Thymus (tissue), 11 donors: ENCODE data around the gene LINC00237. TPM values are rescaled to one million over a fixed set of nuclear protein-coding genes. Genes with fewer than 3 reads are reported as not detected.
A peak's percentile ranks its signal among the peaks of the same experiment; 100 is the strongest.

Source experiments
- DNase-seq, 9 donors: peaks; one replicate each; pipeline ENCODE4 v3.0.0-alpha.2; 2013; ENCODE audit warnings: low spot score in 9 of 9, low read depth in 6 of 9, missing footprints in 1 of 9
- H3K27ac ChIP-seq, 2 donors: one replicate each; pipeline ENCODE4 v1.5.1; 2013; ENCODE audit warnings: control low read depth in 1 of 2, low read depth in 1 of 2, low read length in 1 of 2, mild to moderate bottlenecking in 1 of 2, moderate library complexity in 1 of 2
- H3K27me3 ChIP-seq, 2 donors: one replicate each; pipeline ENCODE4 v1.5.1; 2013; ENCODE audit warnings: low read length in 1 of 2; ENCODE audit not compliant: control insufficient read depth in 2 of 2, insufficient read depth in 1 of 2
- H3K36me3 ChIP-seq, 2 donors: one replicate each; pipeline ENCODE4 v1.5.1; 2013; ENCODE audit warnings: low read length in 1 of 2, mild to moderate bottlenecking in 1 of 2, moderate library complexity in 1 of 2; ENCODE audit not compliant: control insufficient read depth in 2 of 2, insufficient read depth in 2 of 2
- H3K4me1 ChIP-seq, 2 donors: one replicate each; pipeline ENCODE4 v1.5.1; 2013; ENCODE audit warnings: low read length in 2 of 2; ENCODE audit not compliant: control insufficient read depth in 2 of 2, insufficient read depth in 2 of 2
- H3K4me3 ChIP-seq, 2 donors: one replicate each; pipeline ENCODE4 v1.5.1; 2013; ENCODE audit warnings: low read length in 2 of 2, control low read depth in 1 of 2, mild to moderate bottlenecking in 1 of 2
- H3K9me3 ChIP-seq, 2 donors: one replicate each; pipeline ENCODE4 v1.5.1; 2013; ENCODE audit warnings: low read length in 1 of 2, mild to moderate bottlenecking in 1 of 2; ENCODE audit not compliant: control insufficient read depth in 2 of 2, insufficient read depth in 1 of 2
- WGBS: extraction: QIAGEN DNeasy Blood & Tissue Kit; methylation state at CpG from one replicate; pipeline ENCODE4 v1.1.7; 2013; 5-methylcytosine and 5-hydroxymethylcytosine counted together
- polyA plus RNA-seq: library from polyadenylated mRNA; stranded (reverse); fragments of 200-250 nt; gene quantifications from one replicate; pipeline ENCODE4 v1.2.3, GENCODE V29; 2013
- total RNA-seq: library from RNA; stranded (reverse); fragments of 120-200 nt; gene quantifications from one replicate; pipeline ENCODE4 v1.2.4, GENCODE V29; 2013
- donor health status: healthy.

Gene LINC00237
- total and polyA plus RNA-seq, 2 donors, result not detected

DNA sequence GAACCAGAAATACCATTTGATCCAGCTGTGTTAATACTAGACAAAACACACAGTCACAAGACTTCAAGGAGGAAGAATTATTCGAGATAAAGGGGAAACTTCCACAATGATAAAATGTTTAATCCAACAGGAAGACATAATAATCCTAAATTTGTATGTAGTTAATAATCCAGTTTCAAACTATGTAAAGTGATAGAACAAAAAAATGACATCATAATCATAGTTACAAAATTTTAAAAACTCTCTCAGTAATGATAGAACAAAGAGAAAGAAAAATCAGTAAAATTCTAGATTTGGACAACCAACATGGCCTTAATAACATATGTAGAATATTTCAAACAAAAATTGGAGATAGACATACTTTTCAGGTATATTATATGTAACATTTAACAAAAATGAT lies 38.9 kb downstream of the LINC00237 start:
- Histone ChIP-seq H3K4me3 (no peak overlapping the region), H3K27me3 (peaks cover 0 to 3% of the 10 kb centered on the region in 2 donors), H3K4me1 (no peaks in the 10 kb centered on the region), H3K36me3 (no peaks in the 10 kb centered on the region), H3K9me3 (no peaks in the 10 kb centered on the region), H3K27ac (no peak overlapping the region)
- 91% methylated on average over 1 of the region's 1 CpG for WGBS
- no peak for DNase-seq

DNA sequence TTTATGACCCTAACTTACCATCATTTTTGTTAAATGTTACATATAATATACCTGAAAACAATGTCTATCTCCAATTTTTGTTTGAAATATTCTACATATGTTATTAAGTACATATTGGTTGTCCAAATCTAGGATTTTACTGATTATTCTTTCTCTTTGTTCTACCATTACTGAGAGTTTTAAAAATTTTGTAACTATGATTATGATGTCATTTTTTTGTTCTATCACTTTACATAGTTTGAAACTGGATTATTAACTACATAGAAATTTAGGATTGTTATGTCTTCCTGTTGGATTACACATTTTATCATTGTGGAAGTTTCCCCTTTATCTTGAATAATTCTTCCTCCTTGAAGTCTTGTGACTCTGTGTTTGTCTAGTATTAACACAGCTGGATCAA lies 41.2 kb downstream of the LINC00237 start:
- Histone ChIP-seq H3K4me3 (no peak overlapping the region), H3K36me3 (no peaks in the 10 kb centered on the region), H3K27ac (no peak overlapping the region), H3K9me3 (no peaks in the 10 kb centered on the region), H3K27me3 (peaks cover 0 to 3% of the 10 kb centered on the region in 2 donors), H3K4me1 (no peaks in the 10 kb centered on the region)
- no peak for DNase-seq

DNA sequence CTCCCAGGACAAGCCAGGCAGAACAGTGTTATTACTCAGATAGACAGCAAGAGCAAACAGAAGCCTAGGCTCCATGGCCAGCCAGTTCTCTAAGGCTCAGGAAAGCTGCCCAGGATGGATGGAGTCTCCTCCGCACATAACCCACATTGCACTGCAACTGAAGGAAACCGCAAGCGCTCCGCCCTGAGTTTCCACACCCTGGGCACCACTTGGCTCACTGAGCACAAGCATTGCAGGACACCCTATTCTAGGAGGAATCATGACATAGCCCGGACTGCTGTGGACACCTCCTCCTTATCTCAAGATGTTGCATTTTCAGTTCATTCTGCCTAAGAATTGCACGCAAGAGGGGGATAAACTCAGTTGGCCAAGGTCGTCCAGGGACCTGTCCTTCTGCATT lies 42.9 kb downstream of the LINC00237 start:
- Histone ChIP-seq H3K4me3 (no peak overlapping the region), H3K4me1 (no peaks in the 10 kb centered on the region), H3K27me3 (peaks cover 0 to 3% of the 10 kb centered on the region in 2 donors), H3K9me3 (no peaks in the 10 kb centered on the region), H3K36me3 (no peaks in the 10 kb centered on the region), H3K27ac (no peak overlapping the region)
- DNase-seq, result no peak
- WGBS, result 88% methylated on average over 7 of the region's 7 CpGs

DNA sequence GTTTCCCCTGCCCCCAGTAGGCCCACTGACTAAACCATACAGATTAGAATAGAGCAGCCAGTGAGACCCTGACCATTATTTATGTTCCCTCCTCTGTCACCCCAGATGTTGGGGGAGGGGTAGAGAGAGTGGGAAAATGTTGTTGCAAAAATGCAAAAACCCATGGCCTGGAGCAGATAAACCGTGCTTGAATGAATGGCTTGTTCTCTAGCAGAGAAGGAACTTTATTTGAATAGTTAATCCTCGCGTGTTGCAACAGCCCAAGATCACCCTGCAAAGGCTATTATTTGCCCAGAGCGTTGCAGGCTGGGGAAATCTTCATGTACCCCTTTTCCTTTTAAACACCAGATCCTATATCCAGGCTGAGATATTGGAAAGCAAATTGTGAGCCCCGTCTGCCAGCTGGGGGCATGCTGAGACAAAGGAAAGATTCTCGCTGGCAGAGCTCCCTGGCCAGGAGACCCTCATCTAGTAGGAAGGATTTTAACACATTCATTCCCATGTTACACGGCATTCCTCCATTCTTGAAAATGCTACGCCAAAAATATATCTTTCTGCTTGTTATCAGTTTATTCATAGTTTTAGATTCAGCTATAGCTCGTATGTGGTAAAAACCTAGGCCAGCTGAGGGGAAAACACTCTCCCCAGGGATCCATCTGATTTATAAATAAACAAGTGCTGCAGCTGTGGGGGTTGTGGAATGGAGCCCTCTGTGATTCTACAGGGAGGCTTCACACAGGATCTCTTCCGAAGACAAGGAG lies 53.0 kb downstream of the LINC00237 start:
- peaks cover under 1 to 2% of the 10 kb centered on the region in 2 donors for H3K27me3 ChIP-seq
- no peak overlapping the region for H3K4me3 ChIP-seq
- WGBS, result 30% methylated on average over 10 of the region's 10 CpGs
- H3K36me3 ChIP-seq, result no peaks in the 10 kb centered on the region
- H3K9me3 ChIP-seq, result no peaks in the 10 kb centered on the region
- DNase-seq, result no peak
- H3K4me1 ChIP-seq, result no peaks in the 10 kb centered on the region
- no peak overlapping the region for H3K27ac ChIP-seq

DNA sequence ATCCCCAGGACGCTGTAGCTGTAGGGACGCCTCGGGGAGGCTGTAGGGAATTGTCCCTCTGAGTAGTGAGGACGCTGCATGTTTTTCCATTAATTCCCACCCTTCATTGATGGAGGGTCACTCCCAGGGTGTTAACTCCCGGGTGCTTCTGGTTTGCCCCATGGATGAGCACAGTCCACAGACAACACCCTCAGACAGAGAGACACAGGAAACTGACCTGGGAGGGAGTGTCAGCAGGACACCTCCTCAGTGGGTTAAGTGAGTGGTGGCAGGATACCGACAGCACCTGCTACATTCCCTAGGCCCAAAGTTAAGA lies 53.5 kb downstream of the LINC00237 start:
- no peaks in the 10 kb centered on the region for H3K9me3 ChIP-seq
- peaks cover 2% of the 10 kb centered on the region in 2 donors for H3K27me3 ChIP-seq
- DNase-seq, result no peak
- H3K4me3 ChIP-seq, result no peak overlapping the region
- H3K27ac ChIP-seq, result no peak overlapping the region
- H3K4me1 ChIP-seq, result no peaks in the 10 kb centered on the region
- 86% methylated on average over 6 of the region's 6 CpGs for WGBS
- H3K36me3 ChIP-seq, result no peaks in the 10 kb centered on the region

DNA sequence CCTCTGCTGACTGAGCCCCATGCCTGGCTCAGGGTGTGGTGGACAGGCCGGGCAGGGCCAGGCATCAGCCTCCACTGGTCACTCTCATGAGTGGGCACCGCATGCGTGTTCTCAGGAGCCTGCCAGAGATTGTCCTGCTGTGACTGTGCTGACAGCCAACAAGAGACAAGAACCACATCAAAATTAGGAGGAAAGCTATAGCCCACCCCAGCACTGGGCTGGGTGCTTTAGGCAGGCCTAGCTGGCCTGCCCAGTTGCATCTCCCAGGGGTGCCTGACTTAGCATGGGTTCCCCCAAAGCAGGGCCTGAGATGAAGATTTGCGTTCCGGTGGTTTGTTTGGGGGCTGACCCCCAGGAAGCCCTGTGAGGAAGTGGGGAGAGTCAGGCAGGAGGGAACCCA lies 53.9 kb downstream of the LINC00237 start:
- no peak overlapping the region for H3K27ac ChIP-seq
- H3K36me3 ChIP-seq, result no peaks in the 10 kb centered on the region
- H3K4me3 ChIP-seq, result no peak overlapping the region
- WGBS, result 95% methylated on average over 5 of the region's 5 CpGs
- H3K27me3 ChIP-seq, result peaks cover 2% of the 10 kb centered on the region in 2 donors
- no peak for DNase-seq
- no peaks in the 10 kb centered on the region for H3K9me3 ChIP-seq
- H3K4me1 ChIP-seq, result no peaks in the 10 kb centered on the region

DNA sequence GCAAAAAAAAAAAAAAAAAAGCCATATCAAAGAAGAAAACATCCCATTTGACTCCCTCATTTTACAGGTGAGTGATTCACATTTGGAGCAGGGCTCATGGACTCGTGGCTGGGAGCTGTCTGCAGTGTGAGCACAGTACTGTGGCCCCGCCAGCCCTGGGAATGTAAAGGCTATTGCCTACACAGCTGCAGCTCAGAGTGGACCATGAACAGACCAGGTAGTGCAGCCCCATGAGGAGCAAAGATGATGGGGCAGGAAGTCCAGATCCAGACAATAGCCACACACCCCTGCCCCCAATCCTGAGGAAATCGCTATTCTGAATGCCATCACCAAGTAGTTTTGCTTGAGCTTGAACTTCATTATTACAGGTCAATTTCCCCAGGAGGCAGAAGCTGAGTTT lies 55.4 kb downstream of the LINC00237 start:
- DNase-seq, result no peak
- no peaks in the 10 kb centered on the region for H3K36me3 ChIP-seq
- H3K27ac ChIP-seq, result no peak overlapping the region
- H3K4me3 ChIP-seq, result no peak overlapping the region
- no peaks in the 10 kb centered on the region for H3K4me1 ChIP-seq
- peaks cover 2% of the 10 kb centered on the region in 2 donors for H3K27me3 ChIP-seq
- H3K9me3 ChIP-seq, result no peaks in the 10 kb centered on the region
- WGBS, result 91% methylated on average over 3 of the region's 3 CpGs

DNA sequence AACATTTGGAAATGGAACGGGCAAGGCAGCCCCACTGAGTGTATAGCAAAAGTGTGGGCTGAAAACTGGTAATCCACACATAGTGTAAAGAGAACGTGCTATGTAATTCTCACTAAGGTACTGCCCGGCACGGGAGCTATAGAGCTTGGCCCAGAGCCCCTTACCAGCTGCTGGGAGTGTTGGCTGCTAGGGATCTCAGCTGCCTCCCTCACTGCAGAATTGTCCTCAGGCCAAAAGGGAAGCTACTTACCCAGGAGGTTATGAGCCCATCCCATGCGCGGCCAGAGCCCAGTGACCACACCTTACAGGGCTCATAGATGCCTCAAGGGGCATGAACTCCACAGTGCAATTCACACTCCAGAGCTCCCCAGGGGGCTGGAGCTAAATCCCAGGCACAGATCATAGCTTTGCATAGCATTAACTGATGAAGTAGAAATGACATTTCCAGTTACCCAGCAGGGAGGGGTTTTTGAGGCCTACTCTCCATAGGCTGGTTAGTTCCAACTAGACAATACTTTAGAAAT lies 56.8 kb downstream of the LINC00237 start:
- Histone ChIP-seq H3K4me1 (no peaks in the 10 kb centered on the region), H3K36me3 (no peaks in the 10 kb centered on the region), H3K27ac (no peak overlapping the region), H3K27me3 (peaks cover under 1 to 2% of the 10 kb centered on the region in 2 donors), H3K9me3 (no peaks in the 10 kb centered on the region), H3K4me3 (no peak overlapping the region)
- 79% methylated on average over 6 of the region's 6 CpGs for WGBS
- DNase-seq, result no peak

DNA sequence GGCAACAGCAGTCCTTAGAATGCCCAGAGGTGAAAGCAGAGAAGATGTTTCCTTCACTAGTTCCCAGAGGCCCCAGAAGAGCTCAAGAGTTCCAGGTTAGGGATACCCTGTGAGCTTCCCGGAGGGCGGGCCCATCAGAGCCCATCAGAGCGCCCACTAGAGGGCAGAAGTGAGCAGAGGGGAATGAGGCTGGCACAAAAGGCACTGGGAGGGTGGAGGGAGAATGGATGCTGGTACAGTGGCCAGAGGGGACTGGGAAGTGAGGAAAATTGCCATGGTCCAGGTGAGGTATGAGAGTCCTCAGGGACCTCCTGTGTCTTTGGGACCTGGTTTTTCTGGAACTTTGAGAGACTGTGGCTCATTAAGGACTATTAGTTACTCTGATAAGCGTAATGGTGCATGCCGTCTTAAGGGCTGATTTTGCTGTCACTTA lies 57.3 kb downstream of the LINC00237 start:
- H3K27ac ChIP-seq, result no peak overlapping the region
- 57% methylated on average over 5 of the region's 5 CpGs for WGBS
- no peaks in the 10 kb centered on the region for H3K9me3 ChIP-seq
- H3K4me1 ChIP-seq, result no peaks in the 10 kb centered on the region
- peak in 6 of 9 donors; percentile 3 to 37 (median 13) for DNase-seq
- no peaks in the 10 kb centered on the region for H3K36me3 ChIP-seq
- peaks cover 0 to 2% of the 10 kb centered on the region in 2 donors for H3K27me3 ChIP-seq
- no peak overlapping the region for H3K4me3 ChIP-seq
